ENCODE measurements around the gene CSAD. TPM values are rescaled to one million over a fixed set of nuclear protein-coding genes. Genes with fewer than 3 reads are reported as not detected.
A peak's percentile ranks its signal among the peaks of the same experiment; 100 is the strongest.
"Not testable (repeated sequence)": the region's sequence is repeated elsewhere in the genome, so short reads cannot be mapped to it uniquely, and the experiment has no call there.

The CSAD gene
- total and polyA plus RNA-seq, 2 experiments from 2014 or later, result 3.2 to 7.1 TPM

DNA sequence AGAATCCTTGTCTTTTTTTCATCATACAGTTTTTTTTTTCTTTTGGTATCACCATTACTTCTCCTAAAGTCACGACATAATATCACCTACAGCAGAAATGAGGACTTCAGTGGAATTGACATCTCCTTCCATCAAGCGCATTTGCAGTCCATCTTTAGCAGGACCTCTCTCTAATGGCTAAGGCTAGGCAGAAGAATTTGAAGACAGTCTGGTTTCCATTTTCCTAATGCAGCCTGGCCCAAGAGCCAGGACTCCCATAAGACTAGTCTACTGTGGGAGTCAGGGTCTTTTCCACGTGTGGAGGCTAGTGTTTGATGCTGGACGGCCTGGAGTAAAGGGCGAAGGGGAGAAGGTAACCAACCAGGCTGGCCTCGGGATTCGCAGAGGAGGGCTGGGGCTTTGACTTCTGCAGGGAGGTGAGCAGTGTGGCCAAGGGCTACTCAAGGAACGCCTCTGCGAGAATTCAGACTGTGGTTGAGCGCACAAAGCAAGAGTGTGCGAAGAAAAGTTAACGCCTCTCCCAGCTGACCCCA, 972 bp downstream of the CSAD start (continued):
- TF ChIP-seq, protein P1, sequence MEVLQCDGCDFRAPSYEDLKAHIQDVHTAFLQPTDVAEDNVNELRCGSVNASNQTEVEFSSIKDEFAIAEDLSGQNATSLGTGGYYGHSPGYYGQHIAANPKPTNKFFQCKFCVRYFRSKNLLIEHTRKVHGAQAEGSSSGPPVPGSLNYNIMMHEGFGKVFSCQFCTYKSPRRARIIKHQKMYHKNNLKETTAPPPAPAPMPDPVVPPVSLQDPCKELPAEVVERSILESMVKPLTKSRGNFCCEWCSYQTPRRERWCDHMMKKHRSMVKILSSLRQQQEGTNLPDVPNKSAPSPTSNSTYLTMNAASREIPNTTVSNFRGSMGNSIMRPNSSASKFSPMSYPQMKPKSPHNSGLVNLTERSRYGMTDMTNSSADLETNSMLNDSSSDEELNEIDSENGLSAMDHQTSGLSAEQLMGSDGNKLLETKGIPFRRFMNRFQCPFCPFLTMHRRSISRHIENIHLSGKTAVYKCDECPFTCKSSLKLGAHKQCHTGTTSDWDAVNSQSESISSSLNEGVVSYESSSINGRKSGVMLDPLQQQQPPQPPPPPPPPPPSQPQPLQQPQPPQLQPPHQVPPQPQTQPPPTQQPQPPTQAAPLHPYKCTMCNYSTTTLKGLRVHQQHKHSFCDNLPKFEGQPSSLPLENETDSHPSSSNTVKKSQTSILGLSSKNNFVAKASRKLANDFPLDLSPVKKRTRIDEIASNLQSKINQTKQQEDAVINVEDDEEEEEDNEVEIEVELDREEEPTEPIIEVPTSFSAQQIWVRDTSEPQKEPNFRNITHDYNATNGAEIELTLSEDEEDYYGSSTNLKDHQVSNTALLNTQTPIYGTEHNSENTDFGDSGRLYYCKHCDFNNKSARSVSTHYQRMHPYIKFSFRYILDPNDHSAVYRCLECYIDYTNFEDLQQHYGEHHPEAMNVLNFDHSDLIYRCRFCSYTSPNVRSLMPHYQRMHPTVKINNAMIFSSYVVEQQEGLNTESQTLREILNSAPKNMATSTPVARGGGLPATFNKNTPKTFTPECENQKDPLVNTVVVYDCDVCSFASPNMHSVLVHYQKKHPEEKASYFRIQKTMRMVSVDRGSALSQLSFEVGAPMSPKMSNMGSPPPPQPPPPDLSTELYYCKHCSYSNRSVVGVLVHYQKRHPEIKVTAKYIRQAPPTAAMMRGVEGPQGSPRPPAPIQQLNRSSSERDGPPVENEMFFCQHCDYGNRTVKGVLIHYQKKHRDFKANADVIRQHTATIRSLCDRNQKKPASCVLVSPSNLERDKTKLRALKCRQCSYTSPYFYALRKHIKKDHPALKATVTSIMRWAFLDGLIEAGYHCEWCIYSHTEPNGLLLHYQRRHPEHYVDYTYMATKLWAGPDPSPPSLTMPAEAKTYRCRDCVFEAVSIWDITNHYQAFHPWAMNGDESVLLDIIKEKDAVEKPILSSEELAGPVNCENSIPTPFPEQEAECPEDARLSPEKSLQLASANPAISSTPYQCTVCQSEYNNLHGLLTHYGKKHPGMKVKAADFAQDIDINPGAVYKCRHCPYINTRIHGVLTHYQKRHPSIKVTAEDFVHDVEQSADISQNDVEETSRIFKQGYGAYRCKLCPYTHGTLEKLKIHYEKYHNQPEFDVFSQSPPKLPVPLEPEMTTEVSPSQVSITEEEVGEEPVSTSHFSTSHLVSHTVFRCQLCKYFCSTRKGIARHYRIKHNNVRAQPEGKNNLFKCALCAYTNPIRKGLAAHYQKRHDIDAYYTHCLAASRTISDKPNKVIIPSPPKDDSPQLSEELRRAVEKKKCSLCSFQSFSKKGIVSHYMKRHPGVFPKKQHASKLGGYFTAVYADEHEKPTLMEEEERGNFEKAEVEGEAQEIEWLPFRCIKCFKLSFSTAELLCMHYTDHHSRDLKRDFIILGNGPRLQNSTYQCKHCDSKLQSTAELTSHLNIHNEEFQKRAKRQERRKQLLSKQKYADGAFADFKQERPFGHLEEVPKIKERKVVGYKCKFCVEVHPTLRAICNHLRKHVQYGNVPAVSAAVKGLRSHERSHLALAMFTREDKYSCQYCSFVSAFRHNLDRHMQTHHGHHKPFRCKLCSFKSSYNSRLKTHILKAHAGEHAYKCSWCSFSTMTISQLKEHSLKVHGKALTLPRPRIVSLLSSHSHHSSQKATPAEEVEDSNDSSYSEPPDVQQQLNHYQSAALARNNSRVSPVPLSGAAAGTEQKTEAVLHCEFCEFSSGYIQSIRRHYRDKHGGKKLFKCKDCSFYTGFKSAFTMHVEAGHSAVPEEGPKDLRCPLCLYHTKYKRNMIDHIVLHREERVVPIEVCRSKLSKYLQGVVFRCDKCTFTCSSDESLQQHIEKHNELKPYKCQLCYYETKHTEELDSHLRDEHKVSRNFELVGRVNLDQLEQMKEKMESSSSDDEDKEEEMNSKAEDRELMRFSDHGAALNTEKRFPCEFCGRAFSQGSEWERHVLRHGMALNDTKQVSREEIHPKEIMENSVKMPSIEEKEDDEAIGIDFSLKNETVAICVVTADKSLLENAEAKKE (CRISPR knock-in tag; IDR thresholded peaks at IDR 0.05), result no peak
- TF ChIP-seq, protein P2, sequence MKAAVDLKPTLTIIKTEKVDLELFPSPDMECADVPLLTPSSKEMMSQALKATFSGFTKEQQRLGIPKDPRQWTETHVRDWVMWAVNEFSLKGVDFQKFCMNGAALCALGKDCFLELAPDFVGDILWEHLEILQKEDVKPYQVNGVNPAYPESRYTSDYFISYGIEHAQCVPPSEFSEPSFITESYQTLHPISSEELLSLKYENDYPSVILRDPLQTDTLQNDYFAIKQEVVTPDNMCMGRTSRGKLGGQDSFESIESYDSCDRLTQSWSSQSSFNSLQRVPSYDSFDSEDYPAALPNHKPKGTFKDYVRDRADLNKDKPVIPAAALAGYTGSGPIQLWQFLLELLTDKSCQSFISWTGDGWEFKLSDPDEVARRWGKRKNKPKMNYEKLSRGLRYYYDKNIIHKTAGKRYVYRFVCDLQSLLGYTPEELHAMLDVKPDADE (IDR thresholded peaks at IDR 0.05), result no peak

DNA sequence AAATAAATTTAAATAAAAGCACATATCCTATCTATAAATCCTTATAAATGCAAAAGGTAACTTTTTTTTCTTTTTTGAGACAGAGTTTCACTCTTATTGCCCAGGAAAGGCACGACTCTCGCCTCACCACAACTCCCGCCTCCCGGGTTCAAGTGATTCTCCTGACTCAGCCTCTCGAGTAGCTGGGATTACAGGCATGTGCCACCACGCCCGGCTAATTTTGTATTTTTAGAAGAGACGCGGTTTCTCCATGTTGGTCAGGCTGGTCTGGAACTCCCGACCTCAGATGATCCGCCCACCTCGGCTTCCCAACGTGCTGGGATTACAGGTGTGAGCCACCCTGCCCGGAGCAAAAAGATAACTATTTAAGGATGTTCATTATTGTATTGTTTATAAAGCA, 1.9 kb downstream of the CSAD start:
- H3K27me3 Mint-ChIP-seq (ENCODE audit: insufficient read depth, low read depth, poor library complexity), result peaks cover 60% of the 10 kb centered on the region

DNA sequence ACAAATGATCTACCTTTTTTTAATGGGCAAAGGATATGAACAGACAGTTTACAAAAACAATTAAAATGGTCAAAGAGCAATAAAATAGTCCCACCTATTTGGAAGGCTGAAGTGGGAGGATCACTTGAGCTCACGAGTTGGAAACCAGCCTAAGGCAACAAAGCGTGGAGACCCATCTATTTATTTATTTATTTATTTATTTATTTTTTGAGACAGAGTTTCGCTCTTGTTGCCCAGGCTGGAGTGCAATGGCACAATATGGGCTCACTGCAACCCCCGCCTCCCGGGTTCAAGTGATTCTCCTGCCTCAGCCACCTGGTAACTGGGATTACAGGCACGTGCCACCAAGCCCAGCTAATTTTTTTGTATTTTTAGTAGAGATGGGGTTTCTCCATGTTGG, 3.3 kb downstream of the CSAD start:
- not testable (repeated sequence) for H3K36me3 ChIP-seq (ENCODE audit: insufficient read depth); H3K4me2 ChIP-seq; H3K9me3 Mint-ChIP-seq; DNase-seq (ENCODE audit: low spot score); ATAC-seq; H2AFZ ChIP-seq; H3K9me2 ChIP-seq (ENCODE audit: insufficient read depth); H3K27ac Mint-ChIP-seq; H3K27ac ChIP-seq (ENCODE audit: low read depth); H3K4me3 Mint-ChIP-seq; H3K79me2 ChIP-seq (replicated peaks; ENCODE audit: insufficient read depth); H3K4me3 ChIP-seq
- Histone ChIP-seq H4K20me1 (replicated peaks; ENCODE audit: insufficient read depth) (peaks cover 23% of the 10 kb centered on the region), H3K27me3 (ENCODE audit: insufficient read depth) (peaks cover 71% of the 10 kb centered on the region), H3F3A (replicated peaks; ENCODE audit: low read depth) (peaks cover 19% of the 10 kb centered on the region), H3K4me1 (ENCODE audit: insufficient read depth) (peaks cover 24% of the 10 kb centered on the region)
- H3K36me3 Mint-ChIP-seq (ENCODE audit: low read depth), result peaks cover 13% of the 10 kb centered on the region
- peaks cover 32% of the 10 kb centered on the region for H3K4me1 Mint-ChIP-seq
- peaks cover 74% of the 10 kb centered on the region for H3K27me3 Mint-ChIP-seq (ENCODE audit: insufficient read depth, low read depth, poor library complexity)

More for the DNA sequence above, 1.9 kb downstream of the CSAD start:
- not testable (repeated sequence) for H3K9me2 ChIP-seq (ENCODE audit: insufficient read depth); ATAC-seq; H3K27ac ChIP-seq (ENCODE audit: low read depth); H3K4me2 ChIP-seq; H3K9me3 Mint-ChIP-seq; H3K27ac Mint-ChIP-seq; H2AFZ ChIP-seq; DNase-seq (ENCODE audit: low spot score); H3K4me3 ChIP-seq
- Mint-ChIP-seq H3K4me1 (peaks cover 36% of the 10 kb centered on the region), H3K4me3 (peak overlapping the region; percentile 84; the same call in 1 of the 3 replicates), H3K36me3 (ENCODE audit: low read depth) (peaks cover 25% of the 10 kb centered on the region)
- peaks cover 31% of the 10 kb centered on the region for H4K20me1 ChIP-seq (replicated peaks; ENCODE audit: insufficient read depth)
- H3K36me3 ChIP-seq (ENCODE audit: insufficient read depth), result peaks cover 11% of the 10 kb centered on the region; the same call in 1 of the 2 replicates
- peaks cover 17% of the 10 kb centered on the region for H3K79me2 ChIP-seq (replicated peaks; ENCODE audit: insufficient read depth)
- H3K4me1 ChIP-seq (ENCODE audit: insufficient read depth), result peaks cover 24% of the 10 kb centered on the region
- peaks cover 19% of the 10 kb centered on the region for H3F3A ChIP-seq (replicated peaks; ENCODE audit: low read depth)
- peaks cover 57% of the 10 kb centered on the region for H3K27me3 ChIP-seq (ENCODE audit: insufficient read depth)
